GM12892 (cell line): ENCODE measurements around the gene ANKRD44.
"Not testable (repeated sequence)": the region's sequence is repeated elsewhere in the genome, so short reads cannot be mapped to it uniquely, and the experiment has no call there.

Source experiments
- POLR2A ChIP-seq: IDR thresholded peaks from 2 replicates; pipeline ENCODE4 v1.6.1; 2011; ENCODE audit warnings: low read depth, low read length, control low read depth
- POLR2AphosphoS5 ChIP-seq: IDR thresholded peaks from 2 replicates; pipeline ENCODE4 v1.6.1; 2011; ENCODE audit warnings: low read depth, low read length, control low read depth

- TF ChIP-seq POLR2AphosphoS5, POLR2A: not testable (repeated sequence)
Observed at GRCh38 chr2:197287596-197287932, 23.0 kb downstream of the ANKRD44 start.
